ENCODE measurements around the gene TMEM131.

TMEM131 gene

DNA sequence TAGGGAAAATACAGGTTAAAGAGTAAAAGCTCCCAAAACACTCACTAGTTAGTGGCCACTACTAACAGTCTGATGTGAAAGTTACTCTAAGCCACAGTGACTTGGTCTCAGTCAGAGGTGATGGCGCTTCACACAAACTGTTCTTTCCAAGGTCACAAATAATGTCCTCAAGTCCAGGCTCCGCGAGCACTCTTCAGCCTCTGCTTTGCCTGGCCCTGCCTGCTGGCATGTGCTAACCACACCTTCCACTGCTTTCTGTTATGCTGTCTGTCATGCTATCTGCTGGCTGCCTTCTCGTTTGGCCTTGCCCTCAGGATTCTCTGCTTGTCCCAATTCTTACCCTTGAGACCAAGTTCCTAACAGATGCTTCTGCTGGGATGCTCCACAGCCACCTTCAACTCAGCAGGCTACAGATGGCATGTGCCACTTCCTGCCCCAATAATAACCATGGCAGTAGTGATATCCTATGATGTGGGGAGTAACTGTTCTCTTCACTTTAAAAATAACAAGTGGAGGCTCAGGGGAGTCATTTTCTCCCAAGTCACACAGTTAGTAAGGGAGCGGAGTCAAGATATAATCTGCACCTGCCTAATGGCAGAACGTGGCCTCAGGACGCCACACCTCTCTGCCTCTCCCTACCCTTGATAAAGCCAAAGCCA, 206.6 kb downstream of the TMEM131 start:
- TF ChIP-seq GABPA (IDR thresholded peaks at IDR 0.05; ENCODE audit: low read depth) (no peak), SPI1 (IDR thresholded peaks at IDR 0.05; ENCODE audit: borderline replicate concordance, low read depth) (no peak), POLR2AphosphoS5 (IDR thresholded peaks at IDR 0.05; ENCODE audit: low read depth) (no peak)
- TF ChIP-seq, protein P1, sequence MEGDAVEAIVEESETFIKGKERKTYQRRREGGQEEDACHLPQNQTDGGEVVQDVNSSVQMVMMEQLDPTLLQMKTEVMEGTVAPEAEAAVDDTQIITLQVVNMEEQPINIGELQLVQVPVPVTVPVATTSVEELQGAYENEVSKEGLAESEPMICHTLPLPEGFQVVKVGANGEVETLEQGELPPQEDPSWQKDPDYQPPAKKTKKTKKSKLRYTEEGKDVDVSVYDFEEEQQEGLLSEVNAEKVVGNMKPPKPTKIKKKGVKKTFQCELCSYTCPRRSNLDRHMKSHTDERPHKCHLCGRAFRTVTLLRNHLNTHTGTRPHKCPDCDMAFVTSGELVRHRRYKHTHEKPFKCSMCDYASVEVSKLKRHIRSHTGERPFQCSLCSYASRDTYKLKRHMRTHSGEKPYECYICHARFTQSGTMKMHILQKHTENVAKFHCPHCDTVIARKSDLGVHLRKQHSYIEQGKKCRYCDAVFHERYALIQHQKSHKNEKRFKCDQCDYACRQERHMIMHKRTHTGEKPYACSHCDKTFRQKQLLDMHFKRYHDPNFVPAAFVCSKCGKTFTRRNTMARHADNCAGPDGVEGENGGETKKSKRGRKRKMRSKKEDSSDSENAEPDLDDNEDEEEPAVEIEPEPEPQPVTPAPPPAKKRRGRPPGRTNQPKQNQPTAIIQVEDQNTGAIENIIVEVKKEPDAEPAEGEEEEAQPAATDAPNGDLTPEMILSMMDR (IDR thresholded peaks at IDR 0.05; ENCODE audit: insufficient read depth, low read length) = no peak
- Histone ChIP-seq H3K27ac (replicated peaks) (no peak overlapping the region), H3K4me3 (replicated peaks; ENCODE audit: insufficient read depth, low read length) (no peak overlapping the region), H3K27me3 (ENCODE audit: insufficient read depth, poor library complexity, severe bottlenecking) (no peaks in the 10 kb centered on the region)
- DNase-seq (ENCODE audit: low read depth in 1 of 2, low spot score in 1 of 2) = no peak

DNA sequence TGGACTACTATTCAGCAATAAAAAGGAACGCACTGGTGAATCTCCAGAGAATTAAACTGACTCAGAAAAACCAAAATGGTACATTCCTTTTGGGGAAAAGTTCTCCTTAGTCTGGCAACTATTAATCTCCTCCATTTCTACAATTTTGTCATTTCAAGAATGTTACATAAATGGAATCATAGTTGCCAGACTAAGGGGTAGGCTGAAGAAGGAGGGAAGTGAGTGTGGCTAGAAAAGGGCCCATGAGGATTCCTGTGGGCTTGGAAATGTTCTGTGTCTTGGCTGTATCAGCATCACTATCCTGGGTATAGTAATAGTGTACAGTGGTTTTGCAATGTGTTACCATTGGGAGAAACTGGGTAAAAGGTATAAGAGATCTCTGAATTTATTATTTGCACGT, 209.9 kb downstream of the TMEM131 start:
- no peak for DNase-seq (ENCODE audit: low read depth in 1 of 2, low spot score in 1 of 2)

DNA sequence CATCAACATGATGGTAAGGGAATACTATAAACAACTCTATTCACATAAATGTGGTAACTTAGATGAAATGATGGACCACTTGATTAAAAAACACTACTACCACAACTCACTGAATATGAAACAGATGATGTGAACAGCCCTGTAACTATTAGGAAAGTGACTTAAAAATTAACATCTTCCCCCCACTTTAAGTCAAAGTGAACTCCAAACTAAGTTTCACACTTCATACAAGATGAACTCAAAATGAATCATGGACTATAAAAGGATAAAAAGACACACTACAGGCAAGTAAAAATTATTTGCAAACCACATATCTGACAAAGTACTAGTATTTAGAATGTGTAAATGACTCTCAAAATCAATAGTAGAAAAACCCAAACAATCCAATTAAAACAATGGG, 210.8 kb downstream of the TMEM131 start:
- Histone ChIP-seq H3K4me3 (replicated peaks; ENCODE audit: insufficient read depth, low read length) (no peak overlapping the region), H3K27ac (replicated peaks) (no peak overlapping the region), H3K27me3 (ENCODE audit: insufficient read depth, poor library complexity, severe bottlenecking) (no peaks in the 10 kb centered on the region)
- no peak for TF ChIP-seq SPI1 (IDR thresholded peaks at IDR 0.05; ENCODE audit: borderline replicate concordance, low read depth)
- TF ChIP-seq, protein P2, sequence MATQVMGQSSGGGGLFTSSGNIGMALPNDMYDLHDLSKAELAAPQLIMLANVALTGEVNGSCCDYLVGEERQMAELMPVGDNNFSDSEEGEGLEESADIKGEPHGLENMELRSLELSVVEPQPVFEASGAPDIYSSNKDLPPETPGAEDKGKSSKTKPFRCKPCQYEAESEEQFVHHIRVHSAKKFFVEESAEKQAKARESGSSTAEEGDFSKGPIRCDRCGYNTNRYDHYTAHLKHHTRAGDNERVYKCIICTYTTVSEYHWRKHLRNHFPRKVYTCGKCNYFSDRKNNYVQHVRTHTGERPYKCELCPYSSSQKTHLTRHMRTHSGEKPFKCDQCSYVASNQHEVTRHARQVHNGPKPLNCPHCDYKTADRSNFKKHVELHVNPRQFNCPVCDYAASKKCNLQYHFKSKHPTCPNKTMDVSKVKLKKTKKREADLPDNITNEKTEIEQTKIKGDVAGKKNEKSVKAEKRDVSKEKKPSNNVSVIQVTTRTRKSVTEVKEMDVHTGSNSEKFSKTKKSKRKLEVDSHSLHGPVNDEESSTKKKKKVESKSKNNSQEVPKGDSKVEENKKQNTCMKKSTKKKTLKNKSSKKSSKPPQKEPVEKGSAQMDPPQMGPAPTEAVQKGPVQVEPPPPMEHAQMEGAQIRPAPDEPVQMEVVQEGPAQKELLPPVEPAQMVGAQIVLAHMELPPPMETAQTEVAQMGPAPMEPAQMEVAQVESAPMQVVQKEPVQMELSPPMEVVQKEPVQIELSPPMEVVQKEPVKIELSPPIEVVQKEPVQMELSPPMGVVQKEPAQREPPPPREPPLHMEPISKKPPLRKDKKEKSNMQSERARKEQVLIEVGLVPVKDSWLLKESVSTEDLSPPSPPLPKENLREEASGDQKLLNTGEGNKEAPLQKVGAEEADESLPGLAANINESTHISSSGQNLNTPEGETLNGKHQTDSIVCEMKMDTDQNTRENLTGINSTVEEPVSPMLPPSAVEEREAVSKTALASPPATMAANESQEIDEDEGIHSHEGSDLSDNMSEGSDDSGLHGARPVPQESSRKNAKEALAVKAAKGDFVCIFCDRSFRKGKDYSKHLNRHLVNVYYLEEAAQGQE (IDR thresholded peaks at IDR 0.05; ENCODE audit: insufficient replicate concordance, low read depth) = no peak
- no peak for TF ChIP-seq POLR2AphosphoS5 (IDR thresholded peaks at IDR 0.05; ENCODE audit: low read depth)
- TF ChIP-seq, protein P1 (IDR thresholded peaks at IDR 0.05; ENCODE audit: insufficient read depth, low read length) = no peak
- TF ChIP-seq GABPA (IDR thresholded peaks at IDR 0.05; ENCODE audit: low read depth) = no peak
- DNase-seq (ENCODE audit: low read depth in 1 of 2, low spot score in 1 of 2) = no peak

More for the DNA sequence above, 209.9 kb downstream of the TMEM131 start:
- Histone ChIP-seq H3K27ac (replicated peaks) (no peak overlapping the region), H3K4me3 (replicated peaks; ENCODE audit: insufficient read depth, low read length) (no peak overlapping the region), H3K27me3 (ENCODE audit: insufficient read depth, poor library complexity, severe bottlenecking) (no peaks in the 10 kb centered on the region)
- TF ChIP-seq SPI1 (IDR thresholded peaks at IDR 0.05; ENCODE audit: borderline replicate concordance, low read depth) (no peak), POLR2AphosphoS5 (IDR thresholded peaks at IDR 0.05; ENCODE audit: low read depth) (no peak), GABPA (IDR thresholded peaks at IDR 0.05; ENCODE audit: low read depth) (no peak)
- TF ChIP-seq, protein P2 (IDR thresholded peaks at IDR 0.05; ENCODE audit: insufficient replicate concordance, low read depth) = no peak
- TF ChIP-seq, protein P1 (IDR thresholded peaks at IDR 0.05; ENCODE audit: insufficient read depth, low read length) = no peak

DNA sequence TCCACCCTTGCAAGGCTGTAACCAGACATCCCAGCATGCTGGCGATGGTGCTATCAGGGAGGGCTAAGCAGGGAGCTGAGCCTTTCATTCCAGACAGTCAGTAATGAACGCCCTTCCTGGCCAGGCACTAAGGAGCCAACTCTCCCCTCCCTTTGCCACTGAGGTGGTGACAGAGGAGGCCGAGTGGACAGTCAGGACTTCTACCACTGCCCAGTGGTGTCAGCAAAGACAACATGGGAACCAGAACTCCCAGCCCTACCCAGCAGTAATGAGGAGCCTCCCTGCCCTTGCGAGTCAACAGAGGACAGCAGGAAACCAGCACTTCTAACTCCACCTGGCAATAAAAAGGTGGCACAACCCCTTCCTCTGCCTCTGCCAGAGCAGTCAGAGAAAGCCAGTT, 213.8 kb downstream of the TMEM131 start:
- no peak overlapping the region for H3K27ac ChIP-seq (replicated peaks)
- DNase-seq (ENCODE audit: low read depth in 1 of 2, low spot score in 1 of 2) = no peak
- no peak overlapping the region for H3K4me3 ChIP-seq (replicated peaks; ENCODE audit: insufficient read depth, low read length)
- TF ChIP-seq, protein P1 (IDR thresholded peaks at IDR 0.05; ENCODE audit: insufficient read depth, low read length) = no peak
- no peak for TF ChIP-seq GABPA (IDR thresholded peaks at IDR 0.05; ENCODE audit: low read depth)
- TF ChIP-seq POLR2AphosphoS5 (IDR thresholded peaks at IDR 0.05; ENCODE audit: low read depth) = no peak
- no peak for TF ChIP-seq SPI1 (IDR thresholded peaks at IDR 0.05; ENCODE audit: borderline replicate concordance, low read depth)
- TF ChIP-seq, protein P2 (IDR thresholded peaks at IDR 0.05; ENCODE audit: insufficient replicate concordance, low read depth) = no peak
- no peaks in the 10 kb centered on the region for H3K27me3 ChIP-seq (ENCODE audit: insufficient read depth, poor library complexity, severe bottlenecking)

Data from HL-60 (cell line).